HG03558 (cell line): Measurements from ENCODE around the gene CDH13.

Experiments
- ATAC-seq: cut with Tn5 transposase; IDR thresholded peaks from one replicate; pipeline ENCODE4 v1.9.1; 2021; ENCODE audit warnings: moderate number of reproducible peaks; ENCODE audit not compliant: unreplicated experiment; ENCODE audit errors: extremely low read depth

The CDH13 gene

GRCh38 chr16:82874271-82874670 lies 247.5 kb downstream of the CDH13 start:
- no peak for ATAC-seq

DNA sequence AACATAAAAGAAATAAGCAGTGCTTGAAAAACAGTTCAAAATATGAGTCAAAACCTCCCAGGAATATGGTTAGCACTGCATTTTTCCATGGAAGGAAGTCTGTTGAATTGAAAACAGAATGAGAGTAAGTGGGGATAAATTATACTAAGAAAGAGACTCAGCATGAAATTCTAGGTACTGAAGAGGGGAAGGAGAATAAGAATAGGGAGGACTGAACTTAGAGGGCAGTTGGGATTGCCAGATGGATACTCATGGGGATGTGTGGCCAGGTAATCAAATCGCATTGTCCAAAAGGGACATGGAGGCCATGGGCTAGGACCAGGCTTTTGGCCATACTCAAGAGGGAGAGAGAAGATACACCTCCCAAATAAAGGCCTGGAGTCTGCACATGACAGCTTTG lies 247.9 kb downstream of the CDH13 start:
- ATAC-seq, result no peak

GRCh38 chr16:82876951-82877350 lies 250.2 kb downstream of the CDH13 start:
- no peak for ATAC-seq

GRCh38 chr16:82878466-82878865 lies 251.7 kb downstream of the CDH13 start:
- ATAC-seq, result no peak

GRCh38 chr16:82880346-82880745 lies 253.6 kb downstream of the CDH13 start:
- ATAC-seq, result no peak

GRCh38 chr16:82881516-82881915 lies 254.7 kb downstream of the CDH13 start:
- no peak for ATAC-seq

- no peak for ATAC-seq
These were observed 255.5 kb downstream of the CDH13 start for GRCh38 chr16:82882226-82882625.

GRCh38 chr16:82882982-82883835 lies 256.4 kb downstream of the CDH13 start:
- no peak for ATAC-seq

DNA sequence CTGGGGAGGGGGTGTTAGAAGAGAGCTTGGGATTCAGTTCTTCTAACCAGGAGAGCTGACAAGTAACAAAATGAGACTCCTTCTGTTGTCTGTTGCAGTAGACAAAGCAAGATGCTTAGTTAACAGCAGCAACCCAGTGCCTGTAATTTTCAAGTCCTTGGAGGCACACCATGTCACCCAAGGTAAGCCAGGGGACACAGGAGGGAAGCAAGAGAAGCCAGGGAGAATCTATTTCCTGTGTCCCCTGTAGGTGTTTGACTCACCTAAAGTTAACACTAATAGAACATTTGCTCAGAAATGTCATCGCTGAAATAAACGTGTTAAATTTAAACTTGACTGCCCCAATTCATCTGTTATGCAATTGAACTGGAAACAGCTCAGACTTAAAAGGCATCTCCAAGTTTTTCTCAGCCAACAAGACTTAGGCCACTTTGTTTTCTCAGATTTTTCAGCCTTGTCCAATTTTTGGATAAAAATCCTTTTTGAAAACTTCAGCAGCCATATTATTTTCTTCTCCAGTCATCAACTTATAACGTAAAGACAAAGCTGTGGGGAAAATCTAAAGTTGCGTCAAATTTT lies 257.6 kb downstream of the CDH13 start:
- no peak for ATAC-seq

DNA sequence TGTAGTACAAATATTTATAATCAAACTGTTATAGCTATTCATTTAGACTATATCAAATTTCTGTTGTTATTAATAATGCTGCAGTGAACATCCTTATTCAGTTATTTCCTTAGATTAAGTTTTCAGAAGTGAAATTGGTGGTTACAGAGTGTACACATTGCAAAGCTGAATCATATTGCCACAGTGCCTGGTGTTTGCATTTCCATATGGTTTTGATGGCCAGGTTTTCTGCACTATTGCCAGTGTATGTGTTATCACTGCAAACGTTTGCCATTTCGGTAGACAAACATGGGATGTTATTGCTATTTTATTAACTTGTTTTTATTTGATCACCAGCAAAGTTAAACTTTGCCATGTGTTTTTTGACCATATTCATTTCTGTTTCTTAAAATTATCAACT lies 259.4 kb downstream of the CDH13 start:
- ATAC-seq, result no peak

DNA sequence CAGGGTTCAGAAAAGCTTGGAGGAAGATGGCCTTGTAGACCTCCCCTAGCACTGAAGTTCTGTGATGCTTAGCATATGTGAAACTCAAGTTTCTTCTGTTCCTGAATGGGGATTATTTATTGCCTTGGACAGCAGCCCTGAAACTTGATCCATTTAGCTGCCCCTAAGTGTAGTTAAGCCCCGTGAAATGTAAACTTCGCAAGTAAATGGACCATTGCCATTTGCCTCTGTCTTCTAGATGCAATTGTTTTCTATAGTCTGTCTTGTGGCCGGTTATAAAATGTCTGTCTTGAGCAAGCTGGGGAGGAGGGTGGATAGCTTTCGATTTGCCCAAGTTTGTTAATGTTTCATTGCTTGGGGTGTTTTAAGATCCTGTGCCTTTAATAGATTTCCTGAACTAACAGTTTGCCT lies 261.8 kb downstream of the CDH13 start:
- no peak for ATAC-seq

DNA sequence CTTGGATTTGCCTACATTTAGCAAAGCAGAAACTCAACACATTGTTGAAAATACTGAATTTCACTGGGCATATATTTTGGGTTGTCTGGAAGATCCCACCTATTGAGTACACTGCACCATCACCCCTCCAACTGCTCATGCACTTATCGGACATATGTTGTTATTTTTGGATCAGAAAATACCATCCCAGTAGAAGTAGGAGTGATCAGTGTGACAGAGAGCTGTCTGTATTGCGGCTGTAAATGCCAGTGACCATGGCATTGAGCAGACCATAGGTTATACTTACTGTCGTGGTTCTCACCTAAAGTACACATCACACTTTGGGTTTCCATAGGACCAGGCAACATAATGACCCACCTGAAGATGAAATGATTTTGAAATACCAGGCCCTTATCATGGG lies 264.7 kb downstream of the CDH13 start:
- ATAC-seq, result no peak

DNA sequence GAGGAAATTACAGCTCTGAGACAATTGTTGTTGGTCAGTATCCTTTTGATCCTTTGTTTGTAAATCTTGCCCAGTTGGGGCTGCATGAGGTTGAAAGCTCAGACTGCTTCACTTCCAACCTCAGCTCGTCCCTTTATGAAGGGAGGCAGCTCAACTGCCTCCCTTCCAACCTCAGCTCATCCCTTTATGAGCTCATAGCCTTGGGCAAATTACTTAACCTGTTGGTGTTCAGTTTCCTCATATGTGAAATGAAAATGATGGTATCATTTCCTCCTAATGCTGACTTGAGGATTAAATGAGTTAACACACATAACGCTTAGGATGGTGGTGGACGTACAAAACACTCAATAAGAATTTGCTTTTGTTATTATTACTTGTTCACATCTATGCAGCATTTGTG lies 265.1 kb downstream of the CDH13 start:
- no peak for ATAC-seq

GRCh38 chr16:82892324-82892723 lies 265.6 kb downstream of the CDH13 start:
- ATAC-seq, result no peak

DNA sequence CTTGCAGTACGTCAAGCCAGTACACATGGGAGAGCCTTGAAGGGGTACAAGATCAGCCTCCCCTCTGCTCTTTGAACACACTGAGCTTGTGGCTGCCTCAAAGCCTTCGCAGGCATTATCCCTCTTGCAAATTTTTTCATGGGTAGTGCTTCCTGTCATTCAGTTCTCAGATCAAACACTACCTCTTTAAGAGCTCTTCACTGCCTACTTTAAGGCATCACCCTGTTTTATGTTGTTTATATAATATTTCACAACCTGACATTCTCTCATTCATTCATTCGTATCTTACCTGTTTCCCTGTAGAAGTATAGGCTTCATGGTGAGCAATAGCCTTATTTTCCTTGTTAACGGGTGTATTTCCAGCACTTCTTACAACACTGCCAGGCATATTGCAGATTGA lies 269.1 kb downstream of the CDH13 start:
- no peak for ATAC-seq

GRCh38 chr16:82899006-82899405 lies 272.2 kb downstream of the CDH13 start:
- ATAC-seq, result no peak

DNA sequence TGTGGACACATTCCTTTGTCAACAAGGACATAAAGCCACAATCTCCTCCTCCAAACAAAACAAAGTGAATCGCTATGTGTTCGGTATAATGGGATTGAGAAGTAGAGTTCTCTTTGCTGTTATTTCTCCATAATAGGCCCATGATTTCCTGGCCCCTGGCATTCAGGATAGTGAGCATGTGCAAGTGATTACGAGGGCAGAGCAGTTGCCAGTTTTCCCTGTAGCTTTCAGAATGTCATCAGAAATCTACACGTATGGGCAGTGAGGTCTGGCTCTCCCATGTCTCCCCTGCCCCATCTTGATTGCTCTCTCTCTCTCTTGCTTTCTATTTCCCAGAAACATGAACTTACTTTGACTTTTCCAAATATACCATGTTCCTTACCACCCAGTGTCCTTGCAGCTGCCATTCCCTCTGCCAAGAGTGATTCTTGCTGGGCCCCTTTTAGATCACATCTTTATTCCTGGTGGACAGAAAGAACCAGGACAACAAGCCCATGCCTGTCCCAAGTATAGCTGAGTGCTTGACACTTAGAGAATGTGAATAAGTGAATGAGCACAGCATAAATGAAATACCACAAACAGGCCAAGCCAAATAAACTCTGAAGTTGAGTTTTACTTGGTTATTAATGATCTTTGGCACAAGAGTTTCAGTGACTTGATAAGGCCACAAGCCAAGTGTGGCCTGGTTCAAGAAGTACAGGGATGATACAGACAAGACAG lies 273.1 kb downstream of the CDH13 start:
- no peak for ATAC-seq

- no peak for ATAC-seq
These were observed 273.8 kb downstream of the CDH13 start for GRCh38 chr16:82900559-82900958.

- ATAC-seq, result no peak
These were observed 285.2 kb downstream of the CDH13 start for GRCh38 chr16:82911925-82912324.

DNA sequence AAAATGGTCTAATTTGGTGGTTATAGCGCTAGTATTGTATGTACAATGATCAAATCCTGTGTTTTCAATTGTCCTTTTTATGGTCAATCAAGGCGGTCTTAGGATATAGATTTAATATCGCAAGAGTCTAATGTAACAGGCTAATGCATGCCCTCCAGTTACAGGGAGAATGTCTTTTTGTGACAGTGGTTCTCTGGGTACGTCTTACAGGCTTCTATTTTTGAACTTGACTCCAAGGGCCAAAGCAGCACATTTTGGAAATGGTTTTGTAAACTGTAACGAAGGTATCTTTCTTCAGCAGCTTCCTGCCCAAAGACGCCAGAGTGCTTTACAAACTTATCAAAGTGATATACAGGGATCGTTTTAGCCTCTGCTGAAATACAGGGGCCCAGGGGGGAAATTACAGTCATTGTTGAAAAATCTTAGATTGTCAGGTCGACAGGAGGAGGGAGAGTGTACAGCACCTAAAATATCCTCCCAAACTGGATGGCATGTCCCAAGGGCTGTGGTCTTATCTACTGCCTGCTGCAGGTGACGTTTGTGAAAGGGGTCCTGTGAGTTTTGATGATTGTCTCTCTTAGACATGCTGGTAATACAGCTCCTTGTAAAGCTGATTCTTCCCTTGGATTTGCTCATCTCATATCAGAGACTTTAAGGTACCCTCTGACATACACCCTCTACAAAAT lies 288.5 kb downstream of the CDH13 start:
- no peak for ATAC-seq
